Natural killer cell treated with Interleukin-12 subunit alpha and Interleukin-12 subunit beta and Interleukin-15 and Interleukin-18, amount 100 ng/mL, for 72 hours (primary cell): ENCODE data around the gene PPP1R13B. TPM values are rescaled to one million over a fixed set of nuclear protein-coding genes. Genes with fewer than 3 reads are reported as not detected.
A peak's percentile ranks its signal among the peaks of the same experiment; 100 is the strongest.

Source experiments
- ATAC-seq, 2 donors: fragments of 150-1000 bp; cut with Tn5 transposase in 1 of 2; sonication (Bioruptor Pico), chemical (Tn5 transposase) in 1 of 2; 2 replicates each; pipeline ENCODE4 v1.10.0; 2021
- DNase-seq: peaks from one replicate; pipeline ENCODE4 v3.0.0; 2022; ENCODE audit warnings: low spot score
- H3K27ac Mint-ChIP-seq, 2 donors: 1 replicate in 1 of 2; 2 replicates in 1 of 2; pipeline ENCODE4 v1.8.0; 2022; ENCODE audit warnings: mixed read lengths in 2 of 2, mild to moderate bottlenecking in 1 of 2, moderate library complexity in 1 of 2
- H3K27me3 Mint-ChIP-seq, 2 donors: 1 replicate in 1 of 2; 2 replicates in 1 of 2; pipeline ENCODE4 v1.8.0; 2022; ENCODE audit warnings: mixed read lengths in 2 of 2
- H3K36me3 Mint-ChIP-seq: one replicate; pipeline ENCODE4 v1.8.0; 2022; ENCODE audit warnings: mixed read lengths
- H3K4me1 Mint-ChIP-seq, 2 donors: 1 replicate in 1 of 2; 2 replicates in 1 of 2; pipeline ENCODE4 v1.8.0; 2022; ENCODE audit warnings: low read depth in 2 of 2, mixed read lengths in 2 of 2, mild to moderate bottlenecking in 1 of 2
- H3K4me3 Mint-ChIP-seq: one replicate; pipeline ENCODE4 v1.8.0; 2022; ENCODE audit warnings: mixed read lengths
- H3K9me3 Mint-ChIP-seq: 2 replicates; pipeline ENCODE4 v1.8.0; 2022; ENCODE audit warnings: mixed read lengths
- total RNA-seq, 2 donors: library from RNA; stranded (reverse); gene quantifications; one replicate each; pipeline ENCODE4 v1.2.3, GENCODE V29; 2022

PPP1R13B gene
- total RNA-seq, 2 donors from 2014 or later = 14.4 to 25.7 TPM

DNA sequence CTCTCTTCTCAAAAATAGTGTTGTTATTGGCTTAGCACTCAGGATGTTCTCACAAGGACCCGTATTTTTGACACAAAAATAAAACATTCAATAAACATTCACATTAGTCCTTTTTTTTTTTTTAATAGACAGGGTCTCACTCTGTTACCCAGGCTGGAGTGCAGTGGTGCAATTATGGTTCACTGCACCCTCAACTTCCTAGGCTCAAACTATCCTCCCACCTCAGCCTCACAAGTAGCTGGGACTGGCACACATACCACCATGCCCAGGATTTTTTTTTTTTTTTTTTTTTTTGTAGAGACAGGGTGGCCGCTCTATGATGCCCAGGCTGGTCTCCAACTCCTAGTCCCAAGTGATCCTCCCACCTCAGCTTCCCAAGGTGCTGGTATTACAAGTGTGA lies 27.0 kb downstream of the PPP1R13B start:
- peaks cover 23 to 28% of the 10 kb centered on the region in 2 donors for H3K4me1 Mint-ChIP-seq
- ATAC-seq (no peak), DNase-seq (no peak)
- H3K27ac Mint-ChIP-seq = peak overlapping the region in 1 of 2 donors; percentile 12
- no peaks in the 10 kb centered on the region for H3K9me3 Mint-ChIP-seq
- peaks cover 0 to 2% of the 10 kb centered on the region in 2 donors for H3K27me3 Mint-ChIP-seq
- H3K36me3 Mint-ChIP-seq = no peaks in the 10 kb centered on the region
- H3K4me3 Mint-ChIP-seq = no peak overlapping the region

DNA sequence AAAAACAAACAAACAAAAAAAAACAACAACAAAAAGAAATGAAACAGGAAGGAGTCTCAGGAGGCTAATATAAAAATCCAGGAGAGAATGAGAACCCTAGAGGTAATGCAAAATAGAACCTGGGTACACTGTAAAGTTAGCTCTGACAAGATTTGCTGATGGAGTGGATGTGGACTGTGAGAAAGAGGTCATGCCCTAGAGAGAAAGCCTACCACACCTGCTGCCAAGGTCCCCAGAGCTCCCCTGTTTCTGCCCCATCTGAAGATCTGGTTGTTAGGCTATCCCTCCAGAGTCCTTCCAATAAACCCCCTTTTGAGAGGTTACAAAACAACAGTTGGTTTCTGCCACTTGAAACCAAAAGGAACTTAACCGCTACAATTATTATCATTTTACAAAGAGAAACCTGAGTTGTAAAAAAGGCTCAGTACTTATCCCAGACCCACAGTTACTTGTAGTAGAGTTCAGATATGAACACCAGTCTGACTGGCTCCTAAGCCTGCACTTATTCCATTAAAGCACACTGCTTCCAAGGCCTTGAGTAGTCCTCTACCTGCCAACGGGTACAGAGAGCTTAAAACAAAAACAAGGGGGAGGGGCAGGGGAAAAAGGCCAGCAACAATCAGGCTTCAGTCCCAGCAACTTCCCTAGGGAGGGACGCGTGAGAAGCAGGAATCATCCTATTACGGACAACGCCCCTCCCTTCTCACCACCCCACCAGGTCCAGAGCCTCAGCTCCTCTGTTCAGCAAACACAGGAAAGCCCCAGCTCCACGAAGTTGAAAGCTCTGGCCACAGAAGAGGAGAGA lies 27.7 kb downstream of the PPP1R13B start:
- ATAC-seq (no peak), DNase-seq (no peak)
- Mint-ChIP-seq H3K27ac (peak overlapping the region in 1 of 2 donors; percentile 12), H3K4me1 (peaks cover 23 to 28% of the 10 kb centered on the region in 2 donors), H3K4me3 (no peak overlapping the region), H3K36me3 (no peaks in the 10 kb centered on the region), H3K9me3 (no peaks in the 10 kb centered on the region), H3K27me3 (peaks cover 0 to 2% of the 10 kb centered on the region in 2 donors)

DNA sequence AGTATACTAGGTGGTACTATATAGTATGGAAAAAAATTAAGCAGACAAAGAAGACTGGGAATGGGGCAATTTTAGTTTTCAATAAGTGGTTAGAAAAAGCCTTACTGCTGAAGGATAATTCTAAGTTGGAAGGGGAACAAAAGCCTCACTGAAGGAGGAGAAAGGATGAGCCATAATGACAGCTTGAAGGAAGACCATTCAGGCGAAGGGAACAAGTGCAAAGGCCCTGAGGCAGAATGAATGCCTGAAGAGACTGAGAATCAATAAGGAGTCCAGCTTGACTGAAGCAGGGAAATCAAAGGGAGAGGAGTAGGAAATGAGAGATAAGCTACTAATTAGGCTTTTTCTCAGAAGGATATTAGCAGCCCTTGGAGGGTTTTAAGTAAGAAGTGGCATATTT lies 28.5 kb downstream of the PPP1R13B start:
- Mint-ChIP-seq H3K9me3 (no peaks in the 10 kb centered on the region), H3K4me1 (peaks cover 23 to 28% of the 10 kb centered on the region in 2 donors), H3K4me3 (no peak overlapping the region), H3K27me3 (peaks cover 0 to 2% of the 10 kb centered on the region in 2 donors), H3K36me3 (no peaks in the 10 kb centered on the region), H3K27ac (peak overlapping the region in 1 of 2 donors; percentile 12)
- DNase-seq = no peak
- ATAC-seq = no peak

DNA sequence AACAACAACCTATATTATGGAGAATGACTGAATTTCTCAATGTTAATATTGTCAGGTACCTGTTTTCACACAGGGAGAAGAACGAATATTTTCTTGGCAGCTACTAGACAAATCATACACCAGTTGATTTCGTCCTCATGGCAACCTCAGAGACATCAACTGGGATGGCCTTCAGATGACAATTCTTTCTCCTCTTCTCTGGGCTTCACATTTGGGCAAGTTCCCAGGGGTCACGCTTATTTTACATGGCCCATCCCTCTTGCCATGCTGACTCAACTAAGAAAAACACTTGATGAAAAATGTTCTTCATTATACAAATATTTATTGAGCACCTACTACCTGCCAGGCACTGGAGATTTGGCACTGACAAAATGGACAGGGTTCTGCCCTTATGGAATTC lies 29.0 kb downstream of the PPP1R13B start:
- Mint-ChIP-seq H3K4me1 (peaks cover 23 to 28% of the 10 kb centered on the region in 2 donors), H3K9me3 (no peaks in the 10 kb centered on the region), H3K4me3 (no peak overlapping the region), H3K36me3 (no peaks in the 10 kb centered on the region), H3K27ac (peak overlapping the region in 1 of 2 donors; percentile 15), H3K27me3 (peaks cover 0 to 2% of the 10 kb centered on the region in 2 donors)
- DNase-seq (no peak), ATAC-seq (no peak)

DNA sequence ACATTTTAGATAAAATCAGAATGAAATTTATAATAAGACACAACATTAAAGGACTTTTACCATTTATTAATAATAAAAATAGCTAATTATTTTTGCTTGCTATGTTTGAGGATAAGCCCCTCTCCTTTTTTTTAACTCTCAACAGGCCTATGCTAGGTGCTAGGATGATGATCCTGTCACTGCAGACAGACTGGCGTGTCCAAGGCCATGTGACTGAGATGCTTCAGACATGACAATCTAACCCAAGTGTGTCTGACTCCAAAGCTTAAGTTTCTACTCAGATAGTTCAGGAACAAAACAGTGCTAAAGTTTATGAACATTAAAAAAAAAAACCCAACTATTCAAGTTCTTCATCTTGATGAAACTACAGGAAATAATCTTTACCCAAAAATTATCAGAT lies 29.8 kb downstream of the PPP1R13B start:
- no peaks in the 10 kb centered on the region for H3K27me3 Mint-ChIP-seq
- no peak overlapping the region for H3K4me3 Mint-ChIP-seq
- H3K9me3 Mint-ChIP-seq = no peaks in the 10 kb centered on the region
- no peak for DNase-seq
- H3K36me3 Mint-ChIP-seq = no peaks in the 10 kb centered on the region
- no peak for ATAC-seq
- H3K27ac Mint-ChIP-seq = no peak overlapping the region
- H3K4me1 Mint-ChIP-seq = peaks cover 21 to 28% of the 10 kb centered on the region in 2 donors

DNA sequence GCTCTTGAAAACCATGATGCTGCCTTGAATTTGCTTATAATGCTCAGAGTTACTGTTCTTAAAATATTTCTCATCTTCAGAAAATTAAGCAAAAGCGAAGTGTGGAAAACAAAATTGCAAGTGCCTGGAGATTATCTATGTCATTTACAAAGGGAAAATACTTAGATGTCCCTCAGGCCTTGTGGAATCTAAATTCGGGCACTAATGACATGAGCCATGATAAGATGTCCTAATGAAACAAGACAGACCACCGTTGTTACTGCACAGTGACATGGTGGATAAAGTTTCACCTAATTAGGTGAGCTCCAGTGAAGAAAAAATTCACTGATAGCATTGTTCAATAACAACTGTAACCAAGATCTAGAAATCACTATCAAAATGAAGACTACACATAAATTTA lies 30.4 kb downstream of the PPP1R13B start:
- Mint-ChIP-seq H3K27ac (no peak overlapping the region), H3K4me3 (no peak overlapping the region), H3K9me3 (no peaks in the 10 kb centered on the region), H3K4me1 (peaks cover 21 to 28% of the 10 kb centered on the region in 2 donors), H3K36me3 (no peaks in the 10 kb centered on the region), H3K27me3 (no peaks in the 10 kb centered on the region)
- ATAC-seq = no peak
- no peak for DNase-seq

DNA sequence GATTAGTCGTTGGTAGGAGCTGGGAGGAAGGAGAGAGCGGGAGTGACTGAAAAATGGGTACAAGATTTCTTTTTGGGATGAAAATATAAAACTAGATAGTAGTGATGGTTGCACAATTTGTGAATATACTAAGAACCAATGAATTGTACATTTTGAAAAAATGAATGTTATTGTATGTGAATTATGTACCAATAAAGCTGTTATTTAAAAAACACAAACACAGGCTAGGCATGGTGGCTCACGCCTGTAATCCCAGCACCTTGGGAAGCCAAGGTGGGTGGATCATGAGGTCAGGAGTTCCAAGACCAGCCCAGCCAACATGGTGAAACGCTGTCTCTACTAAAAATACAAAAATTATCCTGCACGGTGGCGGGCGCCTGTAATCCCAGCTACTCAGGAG lies 32.1 kb downstream of the PPP1R13B start:
- Mint-ChIP-seq H3K27me3 (no peaks in the 10 kb centered on the region), H3K4me3 (no peak overlapping the region), H3K4me1 (peaks cover 20 to 24% of the 10 kb centered on the region in 2 donors), H3K9me3 (no peaks in the 10 kb centered on the region), H3K27ac (no peak overlapping the region), H3K36me3 (no peaks in the 10 kb centered on the region)
- no peak for ATAC-seq
- DNase-seq = no peak

DNA sequence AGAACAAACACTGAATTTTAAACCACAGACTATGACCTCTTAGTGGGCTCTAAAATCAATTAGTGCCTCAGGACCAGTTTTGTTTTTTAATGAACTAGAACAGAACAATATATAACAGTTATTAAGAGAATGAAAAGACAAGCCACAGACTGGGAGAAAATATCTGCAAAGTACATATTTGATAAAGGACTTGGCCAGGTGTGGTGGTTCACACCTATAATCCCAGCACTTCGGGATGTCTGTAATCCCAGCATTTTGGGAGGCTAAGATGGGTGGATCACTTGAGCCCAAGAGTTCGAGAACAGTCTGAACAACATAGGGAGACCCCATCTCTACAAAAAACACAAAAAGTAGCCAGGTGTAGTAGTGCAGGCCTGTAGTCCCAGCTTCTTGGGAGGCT lies 36.2 kb downstream of the PPP1R13B start:
- H3K4me3 Mint-ChIP-seq = no peak overlapping the region
- no peaks in the 10 kb centered on the region for H3K9me3 Mint-ChIP-seq
- ATAC-seq (no peak), DNase-seq (no peak)
- H3K36me3 Mint-ChIP-seq = no peaks in the 10 kb centered on the region
- H3K27ac Mint-ChIP-seq = no peak overlapping the region
- peaks cover 8% of the 10 kb centered on the region in 2 donors for H3K4me1 Mint-ChIP-seq
- H3K27me3 Mint-ChIP-seq = no peaks in the 10 kb centered on the region

DNA sequence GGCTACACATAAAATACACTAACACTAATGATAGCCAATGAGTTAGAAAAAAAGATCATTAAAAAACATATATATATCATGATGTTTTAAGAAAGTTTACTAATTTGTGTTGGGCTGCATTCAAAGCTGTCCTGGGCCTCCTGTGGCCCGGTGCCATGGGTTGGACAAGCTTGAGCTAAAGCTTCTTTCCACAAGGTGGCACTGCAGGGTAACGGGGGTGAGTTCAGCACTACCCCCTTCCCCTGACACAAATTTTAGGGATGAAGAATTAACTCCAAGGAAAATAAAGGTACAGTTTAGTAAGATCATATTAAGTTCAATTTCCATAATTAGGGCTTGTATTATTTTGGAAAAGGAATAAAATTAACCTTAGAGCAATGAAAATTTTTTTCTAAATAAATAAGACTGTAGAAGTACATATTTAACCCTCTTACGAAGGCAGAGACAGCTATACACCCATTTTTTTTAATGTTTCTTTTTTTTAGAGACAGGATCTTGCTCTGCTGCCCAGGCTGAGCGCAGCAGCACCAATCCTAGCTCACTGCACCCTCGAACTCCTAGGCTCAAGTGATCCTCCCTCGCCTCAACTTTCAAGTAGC lies 38.9 kb downstream of the PPP1R13B start:
- ATAC-seq (peak; percentile 71 to 77), DNase-seq (peak; percentile 61)
- Mint-ChIP-seq H3K4me1 (peaks cover 8 to 14% of the 10 kb centered on the region in 2 donors), H3K36me3 (no peaks in the 10 kb centered on the region), H3K27ac (no peak overlapping the region), H3K4me3 (no peak overlapping the region), H3K27me3 (no peaks in the 10 kb centered on the region), H3K9me3 (no peaks in the 10 kb centered on the region)

DNA sequence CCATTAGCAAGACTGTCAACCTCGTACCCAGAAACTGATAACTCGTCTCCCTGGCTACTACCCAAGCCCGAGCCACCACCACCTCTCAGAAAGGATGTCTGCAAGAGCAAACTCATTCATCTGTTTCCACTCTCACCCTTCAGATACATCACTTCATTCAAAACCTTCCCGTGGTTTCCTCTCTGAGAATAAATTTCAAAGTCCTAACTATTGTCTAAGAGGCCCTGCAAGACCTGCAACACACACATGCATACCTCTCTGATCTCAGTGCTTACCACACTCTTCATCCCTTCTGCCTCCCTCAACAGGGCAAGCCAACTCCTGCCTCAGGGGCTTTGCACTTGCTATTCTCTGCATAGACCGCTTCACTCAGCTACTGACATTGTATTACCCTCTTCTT lies 40.6 kb downstream of the PPP1R13B start:
- ATAC-seq (peak in 1 of 2 donors; percentile 36), DNase-seq (no peak)
- Mint-ChIP-seq H3K9me3 (no peaks in the 10 kb centered on the region), H3K4me1 (peaks cover 8 to 14% of the 10 kb centered on the region in 2 donors), H3K27ac (no peak overlapping the region), H3K27me3 (no peaks in the 10 kb centered on the region), H3K36me3 (no peaks in the 10 kb centered on the region), H3K4me3 (no peak overlapping the region)

DNA sequence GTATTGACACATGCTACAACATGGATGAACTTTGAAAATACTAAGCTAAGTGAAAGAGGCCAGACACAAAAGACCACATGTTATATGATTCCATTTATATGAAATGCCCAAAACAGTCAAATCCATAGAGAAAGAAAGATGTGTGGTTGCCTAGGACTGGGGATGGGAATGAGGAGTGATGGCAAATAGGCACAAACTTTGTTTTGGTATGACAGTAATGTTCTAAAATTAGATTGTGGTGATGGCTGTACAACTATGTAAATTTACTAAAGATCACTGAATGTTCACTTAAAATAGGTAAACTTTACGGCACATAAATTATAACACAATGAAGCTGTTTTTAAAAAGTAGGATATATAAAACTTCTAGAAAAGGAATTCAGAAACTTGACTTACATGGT lies 41.7 kb downstream of the PPP1R13B start:
- Mint-ChIP-seq H3K4me1 (peaks cover 11 to 18% of the 10 kb centered on the region in 2 donors), H3K27me3 (no peaks in the 10 kb centered on the region), H3K27ac (no peak overlapping the region), H3K4me3 (no peak overlapping the region), H3K9me3 (no peaks in the 10 kb centered on the region), H3K36me3 (no peaks in the 10 kb centered on the region)
- DNase-seq = no peak
- no peak for ATAC-seq

DNA sequence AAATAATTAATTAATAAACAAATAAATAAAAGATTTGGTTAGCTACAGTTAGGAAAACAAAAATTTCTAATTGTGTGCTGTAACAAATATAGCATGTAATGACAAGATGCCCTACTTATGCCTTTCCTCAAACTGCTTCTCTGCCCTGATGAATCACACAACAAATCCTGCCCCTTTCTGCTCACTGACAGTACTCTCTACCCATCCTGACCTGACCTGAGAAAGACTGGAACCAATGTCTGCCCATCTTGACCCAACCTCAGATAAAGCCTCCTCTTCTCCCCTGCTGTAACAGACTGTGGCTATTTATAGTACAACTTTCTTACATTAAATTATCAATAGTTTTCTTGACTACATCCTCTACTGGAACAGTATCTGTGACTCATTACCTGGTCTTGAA lies 43.7 kb downstream of the PPP1R13B start:
- no peaks in the 10 kb centered on the region for H3K36me3 Mint-ChIP-seq
- ATAC-seq (no peak), DNase-seq (no peak)
- no peak overlapping the region for H3K27ac Mint-ChIP-seq
- H3K27me3 Mint-ChIP-seq = no peaks in the 10 kb centered on the region
- no peak overlapping the region for H3K4me3 Mint-ChIP-seq
- no peaks in the 10 kb centered on the region for H3K9me3 Mint-ChIP-seq
- H3K4me1 Mint-ChIP-seq = peaks cover 11 to 18% of the 10 kb centered on the region in 2 donors

DNA sequence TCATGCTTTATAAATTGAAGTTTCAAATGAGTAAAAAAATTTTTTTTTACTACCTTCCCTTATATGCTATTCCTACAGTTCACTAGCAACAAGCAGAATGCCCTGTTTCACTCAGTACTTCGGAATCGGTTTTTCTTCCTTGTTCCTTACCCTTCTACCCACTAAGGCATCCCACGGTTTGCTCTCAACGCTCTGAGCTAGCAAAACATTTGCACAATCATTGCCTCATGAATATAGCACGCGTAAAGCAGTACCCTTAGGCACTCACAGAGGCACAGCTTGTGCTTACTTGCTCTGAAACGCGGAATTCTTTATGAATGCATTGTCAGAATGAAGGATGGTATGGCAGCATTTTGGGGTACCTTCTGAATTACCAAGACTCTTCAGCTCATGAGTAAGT lies 45.0 kb downstream of the PPP1R13B start:
- no peak for DNase-seq
- Mint-ChIP-seq H3K4me3 (no peak overlapping the region), H3K27ac (no peak overlapping the region), H3K9me3 (no peaks in the 10 kb centered on the region), H3K4me1 (peaks cover 11 to 18% of the 10 kb centered on the region in 2 donors), H3K36me3 (no peaks in the 10 kb centered on the region), H3K27me3 (no peaks in the 10 kb centered on the region)
- no peak for ATAC-seq

DNA sequence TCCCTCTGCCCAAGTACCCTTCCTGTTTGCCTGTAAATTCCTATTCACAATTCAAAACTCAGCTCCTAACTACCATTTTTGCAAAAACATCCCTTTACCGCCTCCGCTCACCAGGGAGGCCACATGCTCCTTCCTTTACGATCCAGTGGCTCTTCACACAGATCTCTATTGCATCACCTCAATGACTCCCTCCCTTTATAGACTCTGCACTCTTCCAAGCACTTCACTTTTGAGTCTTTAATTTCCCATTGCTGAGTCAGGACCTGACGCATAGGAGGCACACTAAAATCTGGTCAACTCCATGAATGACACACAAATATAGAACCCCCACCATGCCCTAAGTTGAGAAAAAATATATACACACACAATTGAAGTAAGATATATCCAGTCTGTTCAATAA lies 45.9 kb downstream of the PPP1R13B start:
- DNase-seq = no peak
- Mint-ChIP-seq H3K36me3 (no peaks in the 10 kb centered on the region), H3K4me1 (peaks cover 4 to 10% of the 10 kb centered on the region in 2 donors), H3K9me3 (no peaks in the 10 kb centered on the region), H3K27me3 (no peaks in the 10 kb centered on the region), H3K27ac (no peak overlapping the region), H3K4me3 (no peak overlapping the region)
- no peak for ATAC-seq
